ENCODE data around the gene TBPL2. TPM values are rescaled to one million over a fixed set of nuclear protein-coding genes. Genes with fewer than 3 reads are reported as not detected.
"Not testable (repeated sequence)": the region's sequence is repeated elsewhere in the genome, so short reads cannot be mapped to it uniquely, and the experiment has no call there.

Gene TBPL2
- total RNA-seq, 1 donor from 2014 or later: not detected

GRCh38 chr14:55473786-55474185 lies 33.4 kb upstream of the TBPL2 start:
- TF ChIP-seq, protein P1, sequence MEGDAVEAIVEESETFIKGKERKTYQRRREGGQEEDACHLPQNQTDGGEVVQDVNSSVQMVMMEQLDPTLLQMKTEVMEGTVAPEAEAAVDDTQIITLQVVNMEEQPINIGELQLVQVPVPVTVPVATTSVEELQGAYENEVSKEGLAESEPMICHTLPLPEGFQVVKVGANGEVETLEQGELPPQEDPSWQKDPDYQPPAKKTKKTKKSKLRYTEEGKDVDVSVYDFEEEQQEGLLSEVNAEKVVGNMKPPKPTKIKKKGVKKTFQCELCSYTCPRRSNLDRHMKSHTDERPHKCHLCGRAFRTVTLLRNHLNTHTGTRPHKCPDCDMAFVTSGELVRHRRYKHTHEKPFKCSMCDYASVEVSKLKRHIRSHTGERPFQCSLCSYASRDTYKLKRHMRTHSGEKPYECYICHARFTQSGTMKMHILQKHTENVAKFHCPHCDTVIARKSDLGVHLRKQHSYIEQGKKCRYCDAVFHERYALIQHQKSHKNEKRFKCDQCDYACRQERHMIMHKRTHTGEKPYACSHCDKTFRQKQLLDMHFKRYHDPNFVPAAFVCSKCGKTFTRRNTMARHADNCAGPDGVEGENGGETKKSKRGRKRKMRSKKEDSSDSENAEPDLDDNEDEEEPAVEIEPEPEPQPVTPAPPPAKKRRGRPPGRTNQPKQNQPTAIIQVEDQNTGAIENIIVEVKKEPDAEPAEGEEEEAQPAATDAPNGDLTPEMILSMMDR (IDR thresholded peaks at IDR 0.05; ENCODE audit: insufficient read depth, low read length, poor library complexity, severe bottlenecking): no peak
- no peaks in the 10 kb centered on the region for H3K36me3 ChIP-seq (ENCODE audit: control insufficient read depth, insufficient read depth, low read length)
- DNase-seq (ENCODE audit: low read depth): no peak
- no peaks in the 10 kb centered on the region for H3K27me3 ChIP-seq (ENCODE audit: control insufficient read depth, insufficient read depth, low read length)
- no peak overlapping the region for H3K4me3 ChIP-seq (ENCODE audit: low read depth, low read length)

DNA sequence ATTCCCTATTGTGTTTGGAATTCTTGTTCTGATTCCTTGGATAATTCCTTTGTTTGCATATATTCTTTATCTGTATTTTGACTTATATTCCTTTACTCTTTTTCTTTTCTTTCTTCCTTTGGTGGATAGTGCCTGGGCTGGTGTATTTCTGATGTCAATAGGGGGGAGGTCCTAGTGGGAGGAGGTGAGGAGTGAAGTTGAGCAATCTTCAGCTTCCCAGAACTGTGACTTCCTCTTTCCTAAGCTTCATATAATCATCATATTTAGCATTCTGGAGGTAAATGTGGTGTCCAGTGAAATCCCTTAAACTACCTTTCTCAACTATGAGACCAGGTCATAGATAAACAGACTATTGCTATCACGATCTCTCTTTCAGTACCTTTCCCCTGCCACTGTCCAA lies 29.6 kb upstream of the TBPL2 start:
- Histone ChIP-seq H3K36me3 (ENCODE audit: control insufficient read depth, insufficient read depth, low read length) (no peaks in the 10 kb centered on the region), H3K4me3 (ENCODE audit: low read depth, low read length) (no peak overlapping the region), H3K27me3 (ENCODE audit: control insufficient read depth, insufficient read depth, low read length) (no peaks in the 10 kb centered on the region)
- TF ChIP-seq, protein P1 (IDR thresholded peaks at IDR 0.05; ENCODE audit: insufficient read depth, low read length, poor library complexity, severe bottlenecking): no peak
- DNase-seq (ENCODE audit: low read depth): no peak

GRCh38 chr14:55467307-55467706 lies 26.9 kb upstream of the TBPL2 start:
- DNase-seq (ENCODE audit: low read depth): no peak
- H3K36me3 ChIP-seq (ENCODE audit: control insufficient read depth, insufficient read depth, low read length): no peaks in the 10 kb centered on the region
- TF ChIP-seq, protein P1 (IDR thresholded peaks at IDR 0.05; ENCODE audit: insufficient read depth, low read length, poor library complexity, severe bottlenecking): no peak
- H3K4me3 ChIP-seq (ENCODE audit: low read depth, low read length): no peak overlapping the region
- no peaks in the 10 kb centered on the region for H3K27me3 ChIP-seq (ENCODE audit: control insufficient read depth, insufficient read depth, low read length)

DNA sequence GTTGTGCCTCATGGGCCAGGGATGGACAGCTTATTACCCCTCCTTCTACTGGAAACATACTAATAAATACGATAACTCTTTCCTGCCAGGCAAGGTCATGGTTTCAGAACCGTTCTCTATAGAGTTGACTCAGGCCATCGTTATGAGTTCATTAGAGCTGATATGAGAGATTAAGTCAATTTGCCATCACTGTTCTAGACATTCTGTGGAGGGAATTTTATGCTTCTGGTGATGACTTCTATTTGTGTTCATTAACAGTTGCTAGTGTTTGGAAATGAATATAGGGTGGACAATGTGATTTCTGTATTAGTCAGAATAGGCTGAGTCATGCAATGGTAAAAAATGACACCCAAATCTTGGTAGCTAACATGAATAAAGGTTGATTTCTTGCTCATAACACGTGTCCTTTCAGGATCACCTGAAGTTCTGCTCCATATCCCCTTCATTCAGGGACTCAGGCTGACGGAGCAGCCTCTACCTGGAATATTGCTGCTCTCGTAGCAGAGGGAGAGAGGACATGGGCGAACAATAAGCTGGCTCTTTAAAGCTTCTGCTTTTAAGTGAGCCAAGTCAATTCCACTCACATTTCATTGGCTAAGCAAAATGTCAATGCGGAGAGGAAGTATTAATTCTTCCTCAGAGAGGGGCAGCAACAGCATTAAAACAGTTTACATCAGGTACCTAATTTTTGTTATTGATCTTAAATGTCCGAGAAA lies 18.5 kb upstream of the TBPL2 start:
- no peak for DNase-seq (ENCODE audit: low read depth)

DNA sequence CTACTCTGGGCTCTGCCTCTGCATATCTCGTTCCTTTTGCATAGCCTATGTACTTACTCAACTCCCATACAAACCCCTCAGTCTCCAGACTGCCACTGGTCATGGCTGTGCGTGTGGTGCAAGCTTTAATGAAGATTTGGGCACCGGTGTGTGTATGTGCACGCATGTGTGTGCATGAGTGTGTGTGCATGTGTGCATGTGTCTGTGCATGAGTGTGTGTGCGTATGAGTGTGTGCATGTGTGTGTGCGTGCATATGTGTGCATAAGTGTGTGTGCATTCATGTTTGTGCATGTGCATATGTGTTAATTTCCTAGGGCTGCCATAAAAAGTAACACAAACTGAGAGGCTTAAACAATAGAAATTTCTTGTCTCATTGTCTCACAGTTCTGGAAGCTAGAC lies 17.1 kb upstream of the TBPL2 start:
- TF ChIP-seq, protein P1 (IDR thresholded peaks at IDR 0.05; ENCODE audit: insufficient read depth, low read length, poor library complexity, severe bottlenecking): no peak
- H3K36me3 ChIP-seq (ENCODE audit: control insufficient read depth, insufficient read depth, low read length): no peaks in the 10 kb centered on the region
- H3K4me3 ChIP-seq (ENCODE audit: low read depth, low read length): no peak overlapping the region
- DNase-seq (ENCODE audit: low read depth): no peak
- H3K27me3 ChIP-seq (ENCODE audit: control insufficient read depth, insufficient read depth, low read length): no peaks in the 10 kb centered on the region

More for the DNA sequence above, 18.5 kb upstream of the TBPL2 start:
- TF ChIP-seq, protein P1 (IDR thresholded peaks at IDR 0.05; ENCODE audit: insufficient read depth, low read length, poor library complexity, severe bottlenecking): no peak
- Histone ChIP-seq H3K27me3 (ENCODE audit: control insufficient read depth, insufficient read depth, low read length) (no peaks in the 10 kb centered on the region), H3K4me3 (ENCODE audit: low read depth, low read length) (no peak overlapping the region), H3K36me3 (ENCODE audit: control insufficient read depth, insufficient read depth, low read length) (no peaks in the 10 kb centered on the region)

GRCh38 chr14:55456411-55456810 lies 16.0 kb upstream of the TBPL2 start:
- not testable (repeated sequence) for DNase-seq (ENCODE audit: low read depth); H3K4me3 ChIP-seq (ENCODE audit: low read depth, low read length); H3K27me3 ChIP-seq (ENCODE audit: control insufficient read depth, insufficient read depth, low read length); H3K36me3 ChIP-seq (ENCODE audit: control insufficient read depth, insufficient read depth, low read length)

Data from kidney epithelial cell (primary cell).